DMS153 (cell line): ENCODE results near the gene FUT4.
"Not testable (repeated sequence)": the region's sequence is repeated elsewhere in the genome, so short reads cannot be mapped to it uniquely, and the experiment has no call there.

Source experiments
- DNase-seq: peaks from one replicate; lab custom pipeline; 2025; lab: John Stamatoyannopoulos, UW

Gene FUT4

DNA sequence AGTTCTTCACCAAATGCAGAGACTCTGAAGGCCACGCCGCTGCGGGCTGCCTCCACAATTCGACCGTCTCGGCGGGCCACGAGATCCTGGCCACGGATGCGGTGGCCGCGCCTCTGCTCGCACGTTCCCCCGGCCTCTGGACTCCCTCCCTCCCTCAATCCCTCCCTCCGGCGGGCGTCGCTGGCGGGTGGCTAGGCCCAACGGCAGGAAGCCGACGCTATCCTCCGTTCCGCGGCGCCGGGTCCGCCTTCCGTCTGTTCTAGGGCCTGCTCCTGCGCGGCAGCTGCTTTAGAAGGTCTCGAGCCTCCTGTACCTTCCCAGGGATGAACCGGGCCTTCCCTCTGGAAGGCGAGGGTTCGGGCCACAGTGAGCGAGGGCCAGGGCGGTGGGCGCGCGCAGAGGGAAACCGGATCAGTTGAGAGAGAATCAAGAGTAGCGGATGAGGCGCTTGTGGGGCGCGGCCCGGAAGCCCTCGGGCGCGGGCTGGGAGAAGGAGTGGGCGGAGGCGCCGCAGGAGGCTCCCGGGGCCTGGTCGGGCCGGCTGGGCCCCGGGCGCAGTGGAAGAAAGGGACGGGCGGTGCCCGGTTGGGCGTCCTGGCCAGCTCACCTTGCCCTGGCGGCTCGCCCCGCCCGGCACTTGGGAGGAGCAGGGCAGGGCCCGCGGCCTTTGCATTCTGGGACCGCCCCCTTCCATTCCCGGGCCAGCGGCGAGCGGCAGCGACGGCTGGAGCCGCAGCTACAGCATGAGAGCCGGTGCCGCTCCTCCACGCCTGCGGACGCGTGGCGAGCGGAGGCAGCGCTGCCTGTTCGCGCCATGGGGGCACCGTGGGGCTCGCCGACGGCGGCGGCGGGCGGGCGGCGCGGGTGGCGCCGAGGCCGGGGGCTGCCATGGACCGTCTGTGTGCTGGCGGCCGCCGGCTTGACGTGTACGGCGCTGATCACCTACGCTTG is at the start of gene FUT4:
Gene FUT4, plus strand, starts transcription at position 227 of the 951 bp plus-strand sequence. Its CDS starts 213 bp downstream, at position 440.
- peak; percentile 85 for DNase-seq

- DNase-seq = no peak
These were observed 49.5 kb upstream of the FUT4 start for GRCh38 chr11:94494126-94494680.

- DNase-seq = no peak
These were observed 43.5 kb upstream of the FUT4 start for GRCh38 chr11:94500181-94500580.

DNA sequence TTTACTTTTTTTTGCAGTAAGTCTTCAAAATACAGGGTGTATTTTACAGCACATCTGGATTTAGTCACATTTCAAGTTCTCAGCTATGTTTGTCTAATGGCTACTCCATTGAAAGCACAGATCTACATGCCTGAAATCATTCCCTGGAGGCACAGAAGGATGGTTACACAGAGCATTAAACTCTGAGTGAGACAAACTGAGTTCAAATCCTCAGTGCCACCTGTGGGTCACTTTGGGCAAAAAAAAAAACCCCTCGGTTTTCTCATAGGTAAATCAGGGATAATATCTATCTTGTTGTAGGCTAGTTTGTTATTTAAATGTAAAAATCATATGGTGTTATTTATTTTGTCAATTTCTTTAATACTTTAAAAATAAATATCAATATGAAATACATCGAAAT is 42.2 kb upstream of the FUT4 start:
- DNase-seq = no peak

GRCh38 chr11:94504689-94505293 is 38.9 kb upstream of the FUT4 start:
- no peak for DNase-seq

DNA sequence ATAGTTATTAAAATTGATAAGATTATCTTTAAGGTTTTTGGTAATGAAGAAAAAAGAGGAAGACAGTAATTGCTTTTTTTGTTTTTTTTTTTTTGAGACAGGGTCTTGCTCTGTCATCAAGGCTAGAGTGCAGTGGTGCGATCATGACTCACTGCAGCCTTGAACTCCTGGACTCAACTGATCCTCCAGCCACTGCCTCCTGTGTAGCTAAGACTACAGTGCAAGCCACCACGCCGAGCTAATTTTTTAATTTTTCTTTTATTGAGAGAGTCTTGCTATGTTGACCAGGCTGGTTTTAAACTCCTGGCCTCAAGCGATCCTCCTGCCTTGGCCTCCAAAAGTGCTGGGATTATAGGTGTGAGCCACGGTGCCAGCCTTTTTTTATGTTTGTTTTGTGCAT is 37.2 kb upstream of the FUT4 start:
- not testable (repeated sequence) for DNase-seq

DNA sequence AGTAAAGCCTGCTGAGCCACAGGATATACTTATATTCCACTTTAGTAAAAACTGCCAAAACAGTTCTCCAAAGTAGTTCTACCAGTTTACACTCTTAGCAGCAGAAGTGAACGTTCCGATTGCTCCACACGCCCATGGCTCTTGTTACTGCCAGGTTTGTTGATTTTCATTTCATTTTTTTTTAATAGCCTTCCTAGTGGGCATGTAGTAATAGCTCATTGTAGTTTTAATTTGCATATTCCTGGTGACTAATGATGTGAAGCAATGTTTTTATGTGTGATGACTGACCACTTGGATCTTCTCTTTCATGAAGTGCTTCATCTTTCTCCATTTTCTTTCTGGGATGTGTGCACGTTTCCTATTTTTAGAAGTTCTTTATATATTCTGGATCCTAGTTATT is 36.2 kb upstream of the FUT4 start:
- DNase-seq = no peak

- no peak for DNase-seq
These were observed 31.6 kb upstream of the FUT4 start, which contains the start of gene C11orf97 for GRCh38 chr11:94511932-94512781. C11orf97 (plus strand) TSS chr11:94512461; CDS start chr11:94512529, 68 bp downstream.

- DNase-seq = peak; percentile 44
These were observed 30.6 kb upstream of the FUT4 start for GRCh38 chr11:94513091-94513490.

DNA sequence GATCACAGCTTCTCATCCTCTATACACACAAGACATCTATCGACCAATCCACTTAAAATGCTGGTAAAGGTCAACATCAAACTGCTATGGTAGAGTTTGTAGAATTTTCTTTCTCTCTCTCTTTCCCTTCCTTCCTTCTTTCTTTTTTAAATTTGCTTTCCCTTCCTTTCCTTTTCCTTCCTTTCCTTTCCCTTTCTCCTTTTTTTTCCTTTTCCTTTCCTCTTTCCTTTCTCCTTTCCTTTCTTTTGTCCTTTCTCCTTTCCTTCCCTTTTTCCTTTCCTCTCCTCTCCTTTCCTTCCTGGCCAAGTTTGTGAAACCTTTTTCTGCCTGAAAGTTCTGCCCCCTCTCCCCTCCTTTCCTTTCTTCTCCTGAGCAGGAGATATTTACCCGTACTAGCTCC is 28.3 kb upstream of the FUT4 start:
- no peak for DNase-seq

- DNase-seq = no peak
These were observed 27.0 kb upstream of the FUT4 start for GRCh38 chr11:94516725-94517124.

GRCh38 chr11:94518300-94518699 is 25.4 kb upstream of the FUT4 start:
- DNase-seq = no peak

DNA sequence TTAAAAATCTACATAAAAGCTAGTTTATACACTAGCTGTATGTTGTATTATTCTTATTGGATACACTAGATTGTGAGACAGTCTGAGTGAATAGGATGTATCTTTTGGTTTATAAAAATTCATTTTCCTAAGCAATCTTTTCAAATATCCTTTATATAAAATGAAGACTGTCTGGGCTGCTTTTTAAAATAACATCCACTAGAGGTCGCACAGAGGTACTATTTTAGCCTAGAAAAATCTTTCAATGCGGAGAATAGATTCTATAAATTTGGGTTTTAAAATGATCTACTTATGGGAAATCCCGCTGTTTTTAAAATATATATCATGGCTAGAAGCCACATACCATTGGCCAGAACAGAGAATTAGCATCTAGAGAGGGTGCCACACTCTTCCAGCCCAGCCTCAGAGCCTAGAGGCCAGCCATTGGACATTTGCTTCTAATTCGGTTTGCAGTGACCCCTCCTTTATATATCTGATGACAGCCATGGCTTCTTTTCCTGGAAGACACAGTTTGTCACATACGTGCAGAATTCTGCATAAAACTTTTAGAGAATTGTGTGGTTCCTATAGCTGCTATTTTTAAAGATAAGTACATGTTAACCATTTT is 24.1 kb upstream of the FUT4 start:
- no peak for DNase-seq

DNA sequence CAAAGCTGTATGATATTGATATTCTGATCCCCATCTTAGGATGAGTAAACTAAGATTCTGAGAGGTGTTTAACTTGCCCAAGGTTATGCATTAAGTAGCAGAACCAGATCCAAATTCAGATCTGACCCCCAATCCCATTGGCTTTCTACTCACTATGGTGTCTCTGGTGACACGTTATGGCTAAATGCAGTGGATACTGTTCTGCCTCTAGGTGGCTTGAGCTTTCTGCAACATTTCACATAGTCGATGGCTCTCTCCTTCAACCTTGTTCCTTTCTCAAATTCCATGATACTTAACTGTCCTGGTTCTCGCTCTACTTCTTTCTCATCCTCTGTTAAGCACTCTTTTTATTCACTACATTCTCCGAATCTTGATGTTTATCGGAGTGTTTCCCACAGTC is 22.0 kb upstream of the FUT4 start:
- no peak for DNase-seq

DNA sequence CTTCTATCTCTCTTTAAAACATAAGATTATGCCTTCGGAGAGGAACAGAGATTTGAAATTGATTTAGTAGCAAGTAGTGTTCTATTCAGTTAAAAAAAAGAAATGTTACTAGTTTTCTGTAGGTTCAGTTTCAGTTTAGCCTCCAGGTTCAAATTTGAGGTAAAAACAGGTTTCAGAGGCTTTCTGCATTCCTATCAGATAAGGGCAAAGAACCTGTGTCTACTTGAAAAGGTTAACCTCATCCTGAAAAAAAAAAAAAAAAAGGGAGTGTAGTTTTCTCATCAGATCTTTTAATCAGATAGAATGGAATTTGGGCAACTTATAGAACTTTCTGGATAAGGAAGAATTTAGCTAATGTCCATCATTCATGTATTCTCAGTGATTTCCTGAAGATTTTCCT is 19.4 kb upstream of the FUT4 start:
- no peak for DNase-seq

GRCh38 chr11:94525546-94526324 is 18.0 kb upstream of the FUT4 start:
- DNase-seq = no peak

DNA sequence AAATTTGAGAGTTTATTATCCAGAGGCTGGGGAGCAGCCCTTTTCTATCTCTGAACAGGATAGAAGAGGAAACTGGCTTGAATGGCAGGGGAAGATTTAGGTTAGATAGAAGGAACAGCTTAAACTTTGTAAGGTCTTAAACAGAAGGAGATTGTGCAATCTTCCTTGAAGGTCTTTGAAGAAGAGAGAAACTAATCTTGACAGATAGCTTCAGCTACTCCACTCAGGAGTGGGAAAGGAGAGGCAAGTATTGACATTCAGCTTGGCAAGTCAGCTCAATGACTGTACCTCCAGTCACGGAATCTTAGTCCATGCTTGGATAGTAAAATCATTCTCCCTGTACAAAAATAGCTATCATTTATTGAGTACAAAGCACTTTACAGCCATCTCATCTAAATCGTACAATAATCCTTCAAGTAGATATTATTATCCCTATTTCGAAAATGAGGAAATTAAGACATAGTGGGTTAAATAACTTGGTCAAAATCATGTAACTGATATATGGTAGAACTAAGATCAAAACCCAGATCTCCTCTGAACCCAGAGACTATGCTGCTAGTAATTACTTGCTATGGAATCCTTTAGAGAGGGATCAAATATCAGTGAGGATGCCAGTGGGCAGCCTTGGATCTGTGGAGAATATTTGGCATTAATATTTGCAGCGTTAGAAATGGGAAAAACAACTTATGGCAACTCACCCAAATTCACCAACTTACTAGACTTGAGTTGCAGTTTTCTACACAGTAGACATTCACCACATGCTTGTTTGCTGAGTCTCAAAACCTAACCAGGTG is 16.9 kb upstream of the FUT4 start:
- DNase-seq = no peak

DNA sequence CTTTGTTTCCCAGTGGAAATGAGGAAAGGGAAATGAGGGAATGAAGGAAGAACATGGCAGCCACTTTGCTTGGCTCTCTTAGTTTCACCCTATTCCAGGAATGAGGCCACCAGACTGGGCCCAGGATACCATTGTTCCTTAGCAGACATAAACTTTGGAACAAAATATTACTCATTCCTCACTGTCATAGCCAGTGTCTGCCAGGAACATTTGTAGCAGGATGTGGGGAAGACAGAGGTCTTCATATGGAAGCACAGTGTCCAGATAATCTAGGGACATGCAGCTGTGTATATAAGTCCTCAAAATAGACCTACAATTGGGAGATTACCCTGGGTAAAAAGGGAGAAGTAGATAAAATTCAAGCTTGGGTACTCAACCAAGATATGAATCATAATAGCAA is 15.2 kb upstream of the FUT4 start:
- no peak for DNase-seq

GRCh38 chr11:94532211-94532610 is 11.5 kb upstream of the FUT4 start:
- DNase-seq = no peak

GRCh38 chr11:94533206-94533605 is 10.5 kb upstream of the FUT4 start:
- no peak for DNase-seq
